Peyer's patch (tissue), 4 donors: ENCODE results near the gene CT45A10.

Experiments used
- CTCF ChIP-seq, 6 experiments: fragments of 450-650 bp in 4 of 6; fragments of 200-600 bp in 2 of 6; sonication (generic) in 1 of 6; IDR thresholded peaks; one replicate each; pipeline ENCODE4 v1.5.1; 2017 to 2019; ENCODE audit warnings: antibody characterized with exemption in 6 of 6, mild to moderate bottlenecking in 3 of 6, moderate library complexity in 1 of 6
- POLR2A ChIP-seq, 2 donors: fragments of 450-650 bp; IDR thresholded peaks; one replicate each; pipeline ENCODE4 v1.5.1; 2017; ENCODE audit warnings: antibody characterized with exemption in 2 of 2, mild to moderate bottlenecking in 2 of 2, moderate library complexity in 2 of 2

GRCh38 chrX:135914404-135914803, 21.2 kb upstream of the CT45A10 start:
- TF ChIP-seq CTCF (IDR thresholded peaks at IDR 0.05), result no peak
- no peak for TF ChIP-seq POLR2A (IDR thresholded peaks at IDR 0.05)
